ENCODE results near the gene PACRG. TPM values are rescaled to one million over a fixed set of nuclear protein-coding genes. Genes with fewer than 3 reads are reported as not detected.

The PACRG gene
- total and polyA plus RNA-seq, 10 of the 15 experiments (the other 5 are each of a cell fraction or from before 2014, with no cell fraction given), result not detected

DNA sequence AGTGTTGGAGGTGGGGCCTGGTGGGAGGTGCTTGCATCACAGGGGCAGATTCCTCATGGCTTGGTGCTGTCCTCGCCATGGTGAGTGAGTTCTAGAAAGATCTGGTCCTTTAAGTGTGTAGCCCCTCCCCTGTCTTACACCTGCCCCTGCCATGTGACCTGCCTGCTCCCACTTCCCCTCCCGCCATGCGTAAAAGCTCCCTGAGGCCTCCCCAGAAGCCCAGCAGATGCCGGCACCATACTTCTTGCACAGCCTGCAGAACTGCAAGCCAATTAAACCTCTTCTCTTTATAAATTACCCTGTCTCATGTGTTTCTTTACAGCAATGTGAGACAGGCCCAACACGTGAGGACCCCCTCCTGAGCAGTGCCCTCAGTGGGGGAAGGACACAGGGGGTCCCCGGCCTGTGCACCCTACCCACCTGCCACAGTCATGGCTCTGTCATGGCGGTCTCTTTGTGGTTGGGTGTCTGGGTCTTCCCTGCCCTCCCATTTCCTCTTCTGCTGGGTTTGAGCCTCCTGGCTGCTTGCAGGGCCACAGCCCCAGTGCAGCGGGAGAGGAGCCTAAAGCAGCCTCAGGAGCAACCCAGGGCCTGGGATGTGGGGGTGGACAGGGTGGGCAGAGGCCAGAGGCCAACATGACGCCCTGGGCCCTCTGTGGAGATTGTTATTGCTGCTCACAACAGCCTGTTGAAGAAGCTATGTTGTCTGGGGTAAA lies 599.5 kb downstream of the PACRG start:
- ChIA-PET POLR2A (no interaction called here), RAD21 (ENCODE audit: unreplicated experiment) (no interaction called here), CTCF (no interaction called here), SMC1A (ENCODE audit: uncharacterized antibody, unreplicated experiment) (no interaction called here)
- Histone ChIP-seq H3K36me3 (ENCODE audit: control insufficient read depth in 2 of 2, insufficient read depth in 2 of 2, low read length in 1 of 2) (no peaks in the 10 kb centered on the region), H3K4me1 (ENCODE audit: control insufficient read depth, insufficient read depth, low read length) (no peaks in the 10 kb centered on the region), H3K9ac (ENCODE audit: control insufficient read depth, insufficient read depth, low read length) (no peak overlapping the region), H3K27me3 (replicated peaks in 1 of 2; ENCODE audit: control insufficient read depth in 2 of 2, insufficient read depth in 2 of 2, low read length in 1 of 2) (no peaks in the 10 kb centered on the region), H4K20me1 (ENCODE audit: control insufficient read depth, insufficient read depth) (no peaks in the 10 kb centered on the region), H3K9me3 (replicated peaks; ENCODE audit: control insufficient read depth, insufficient read depth, low read length) (no peaks in the 10 kb centered on the region; the same call in 2 of the 3 replicates), H3K4me2 (ENCODE audit: control insufficient read depth, insufficient read depth) (no peak overlapping the region), H3K4me3 (no peak overlapping the region), H3K79me2 (ENCODE audit: control insufficient read depth, insufficient read depth, low read length) (no peaks in the 10 kb centered on the region), H2AFZ (ENCODE audit: control insufficient read depth, low read depth, low read length) (no peak overlapping the region), H3K27ac (ENCODE audit: control insufficient read depth, insufficient read depth) (no peak overlapping the region)
- ATAC-seq, result no peak
- no TSS peak for BruUV-seq (replicated peaks)
- no peak for DNase-seq (ENCODE audit: low read depth, low spot score)
- in situ Hi-C loops (cut with MboI) (no loop called here), intact Hi-C loops (cut with micrococcal nuclease; ENCODE audit: unreplicated experiment) (no loop called here)
- no peak for TF ChIP-seq PAX8 (IDR thresholded peaks at IDR 0.05)
- TF ChIP-seq, protein P1, sequence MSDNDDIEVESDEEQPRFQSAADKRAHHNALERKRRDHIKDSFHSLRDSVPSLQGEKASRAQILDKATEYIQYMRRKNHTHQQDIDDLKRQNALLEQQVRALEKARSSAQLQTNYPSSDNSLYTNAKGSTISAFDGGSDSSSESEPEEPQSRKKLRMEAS (IDR thresholded peaks at IDR 0.05; ENCODE audit: low read depth, low read length), result no peak
- no peak for TF ChIP-seq NFXL1 (IDR thresholded peaks at IDR 0.05; ENCODE audit: borderline replicate concordance)
- TF ChIP-seq, protein P2, sequence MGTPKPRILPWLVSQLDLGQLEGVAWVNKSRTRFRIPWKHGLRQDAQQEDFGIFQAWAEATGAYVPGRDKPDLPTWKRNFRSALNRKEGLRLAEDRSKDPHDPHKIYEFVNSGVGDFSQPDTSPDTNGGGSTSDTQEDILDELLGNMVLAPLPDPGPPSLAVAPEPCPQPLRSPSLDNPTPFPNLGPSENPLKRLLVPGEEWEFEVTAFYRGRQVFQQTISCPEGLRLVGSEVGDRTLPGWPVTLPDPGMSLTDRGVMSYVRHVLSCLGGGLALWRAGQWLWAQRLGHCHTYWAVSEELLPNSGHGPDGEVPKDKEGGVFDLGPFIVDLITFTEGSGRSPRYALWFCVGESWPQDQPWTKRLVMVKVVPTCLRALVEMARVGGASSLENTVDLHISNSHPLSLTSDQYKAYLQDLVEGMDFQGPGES (IDR thresholded peaks at IDR 0.05), result no peak
- no peak for TF ChIP-seq EP300 (IDR thresholded peaks at IDR 0.05; ENCODE audit: borderline replicate concordance in 1 of 2, control insufficient read depth in 1 of 2, low read depth in 2 of 2, low read length in 2 of 2)
- TF ChIP-seq CBX3 (IDR thresholded peaks at IDR 0.05; ENCODE audit: borderline replicate concordance, low read depth), result no peak
- no peak for TF ChIP-seq IKZF2 (IDR thresholded peaks at IDR 0.05)
- FAIRE-seq, result no peak
- WGBS (ENCODE audit: insufficient coverage, insufficient replicate concordance, low lambda C conversion rate, missing lambda C conversion rate), result 61% methylated on average over 9 of the region's 9 CpGs
